A549 treated with CORT108297 at 1 μM for 4 hours (cell line): ENCODE measurements around the gene CXorf58. TPM values are rescaled to one million over a fixed set of nuclear protein-coding genes. Genes with fewer than 3 reads are reported as not detected.

ENCODE experiments used
- total RNA-seq: library from RNA; stranded (reverse); fragments of 200-300 nt; extraction: Qiagen RNA extraction; gene quantifications from 5 replicates; pipeline ENCODE4 v1.2.3, GENCODE V29; 2022

Gene CXorf58, protein sequence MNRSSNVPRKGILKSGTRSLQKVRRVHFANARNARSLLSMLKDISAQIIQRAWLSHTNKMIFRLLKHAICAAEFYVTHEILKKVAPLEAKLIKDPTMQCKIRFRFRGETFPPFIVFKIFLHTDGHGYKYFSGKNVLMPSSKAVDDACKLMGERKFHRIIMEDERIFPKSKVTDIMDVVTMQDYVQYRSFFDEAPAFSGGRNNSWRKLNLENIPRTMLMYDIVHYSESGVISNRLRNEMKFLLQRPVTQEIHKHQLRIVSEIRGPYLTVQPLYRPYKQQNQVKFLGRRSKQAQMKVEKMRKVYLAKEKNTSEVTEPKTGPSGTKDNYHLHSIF
- 0.07 to 0.17 TPM (median 0.11 TPM) in 4 of 5 replicates, not detected in the other for total RNA-seq

GRCh38 chrX:23907498-23908218 lies at the start of gene CXorf58, which contains the start of gene APOO:
Gene CXorf58 (plus strand): TSS chrX:23908006. CDS start chrX:23910303, 2,297 bp downstream.
Gene APOO (minus strand): TSS chrX:23907938. CDS start chrX:23907702, 236 bp downstream.

Other genes with a start within 250 kb of the CXorf58 start
- 244 to 293 TPM (median 278 TPM) in 5 replicates for gene PRDX4, start 240.5 kb upstream of the CXorf58 start, total RNA-seq
- 95.1 to 109 TPM (median 98.6 TPM) in 5 replicates for gene ACOT9, start 164.7 kb upstream of the CXorf58 start, total RNA-seq
- 348 to 472 TPM (median 419 TPM) in 5 replicates for gene SAT1, start 124.8 kb upstream of the CXorf58 start, total RNA-seq
- gene APOO, start 68 bp upstream of the CXorf58 start, total RNA-seq = 31.2 to 32.3 TPM (median 31.9 TPM) in 5 replicates
- gene KLHL15, start 119.2 kb downstream of the CXorf58 start, total RNA-seq = 3.6 to 4.4 TPM (median 4.2 TPM) in 5 replicates
- 123 to 206 TPM (median 132 TPM) in 5 replicates for gene EIF2S3, start 146.9 kb downstream of the CXorf58 start, total RNA-seq
- 8.1 to 12.1 TPM (median 9.5 TPM) in 5 replicates for gene ZFX, start 241.7 kb downstream of the CXorf58 start, total RNA-seq